Measurements from ENCODE around the gene SLC25A29.
"Not testable (repeated sequence)": the region's sequence is repeated elsewhere in the genome, so short reads cannot be mapped to it uniquely, and the experiment has no call there.

DNA sequence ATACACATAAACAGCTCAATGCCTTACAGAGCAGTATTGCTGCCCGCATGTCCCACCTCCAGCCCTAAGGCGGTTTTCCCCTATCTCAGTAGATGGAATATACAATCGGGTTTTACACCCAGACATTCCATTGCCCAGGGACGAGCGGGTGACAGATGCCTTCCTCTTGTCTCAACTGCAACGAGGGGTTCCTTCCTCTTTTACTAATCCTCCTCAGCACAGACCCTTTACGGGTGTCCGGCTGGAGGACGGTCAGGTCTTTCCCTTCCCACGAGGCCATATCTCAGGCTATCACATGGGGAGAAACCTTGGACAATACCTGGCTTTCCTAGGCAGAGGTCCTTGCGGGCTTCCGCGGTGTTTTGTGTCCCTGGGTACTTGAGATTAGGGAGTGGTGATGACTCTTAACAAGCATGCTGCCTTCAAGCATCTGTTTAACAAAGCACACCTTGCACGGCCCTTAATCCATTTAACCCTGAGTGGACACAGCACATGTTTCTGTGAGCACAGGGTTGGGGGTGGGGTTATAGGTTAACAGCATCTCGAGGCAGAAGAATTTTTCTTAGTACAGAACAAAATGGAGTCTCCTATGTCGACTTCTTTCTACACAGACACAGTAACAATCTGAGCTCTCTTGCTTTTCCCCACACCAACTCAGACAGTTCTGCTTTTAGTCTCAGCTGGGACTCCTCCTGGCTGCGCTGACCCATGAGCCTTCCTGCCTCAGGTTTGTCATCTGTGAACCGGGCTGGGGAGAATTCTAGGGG, 6.0 kb upstream of the SLC25A29 start:
- TF ChIP-seq, protein P1, sequence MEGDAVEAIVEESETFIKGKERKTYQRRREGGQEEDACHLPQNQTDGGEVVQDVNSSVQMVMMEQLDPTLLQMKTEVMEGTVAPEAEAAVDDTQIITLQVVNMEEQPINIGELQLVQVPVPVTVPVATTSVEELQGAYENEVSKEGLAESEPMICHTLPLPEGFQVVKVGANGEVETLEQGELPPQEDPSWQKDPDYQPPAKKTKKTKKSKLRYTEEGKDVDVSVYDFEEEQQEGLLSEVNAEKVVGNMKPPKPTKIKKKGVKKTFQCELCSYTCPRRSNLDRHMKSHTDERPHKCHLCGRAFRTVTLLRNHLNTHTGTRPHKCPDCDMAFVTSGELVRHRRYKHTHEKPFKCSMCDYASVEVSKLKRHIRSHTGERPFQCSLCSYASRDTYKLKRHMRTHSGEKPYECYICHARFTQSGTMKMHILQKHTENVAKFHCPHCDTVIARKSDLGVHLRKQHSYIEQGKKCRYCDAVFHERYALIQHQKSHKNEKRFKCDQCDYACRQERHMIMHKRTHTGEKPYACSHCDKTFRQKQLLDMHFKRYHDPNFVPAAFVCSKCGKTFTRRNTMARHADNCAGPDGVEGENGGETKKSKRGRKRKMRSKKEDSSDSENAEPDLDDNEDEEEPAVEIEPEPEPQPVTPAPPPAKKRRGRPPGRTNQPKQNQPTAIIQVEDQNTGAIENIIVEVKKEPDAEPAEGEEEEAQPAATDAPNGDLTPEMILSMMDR (conservative IDR thresholded peaks at IDR 0.05 in 1 of 2, IDR thresholded peaks at IDR 0.05 in 1 of 2; ENCODE audit: extremely low read depth in 1 of 2, insufficient read depth in 1 of 2, low read depth in 1 of 2, low read length in 2 of 2), result not testable (repeated sequence)
- not testable (repeated sequence) for TF ChIP-seq EZH2 (IDR thresholded peaks at IDR 0.05; ENCODE audit: borderline replicate concordance, low read length)
